ENCODE data around the gene SHROOM1. TPM values are rescaled to one million over a fixed set of nuclear protein-coding genes. Genes with fewer than 3 reads are reported as not detected.
A peak's percentile ranks its signal among the peaks of the same experiment; 100 is the strongest.

SHROOM1 gene
- total and polyA plus RNA-seq, 9 of the 15 experiments (the other 6 are each of a cell fraction or from before 2014, with no cell fraction given), result 0.44 to 26.5 (median 11.9) TPM

- TF ChIP-seq MAX (CRISPR knock-in tag; IDR thresholded peaks at IDR 0.05) (peak; percentile 62), SOX6 (IDR thresholded peaks at IDR 0.05) (no peak; the same call in 1 of the 2 replicates), GTF2F1 (IDR thresholded peaks at IDR 0.05; ENCODE audit: low read depth, low read length) (no peak), PHF20 (IDR thresholded peaks at IDR 0.05; ENCODE audit: partially characterized antibody) (peak; percentile 80), MXD1 (CRISPR knock-in tag; IDR thresholded peaks at IDR 0.05; ENCODE audit: borderline replicate concordance, poor library complexity, severe bottlenecking) (no peak), ILK (tag; IDR thresholded peaks at IDR 0.05; ENCODE audit: borderline replicate concordance, low read depth) (no peak), POLR2AphosphoS2 (IDR thresholded peaks at IDR 0.05; ENCODE audit: low read length) (no peak), SMARCE1 (IDR thresholded peaks at IDR 0.05) (no peak), CUX1 (CRISPR knock-in tag; IDR thresholded peaks at IDR 0.05) (no peak), ZBTB11 (CRISPR knock-in tag; IDR thresholded peaks at IDR 0.05) (no peak), ZFP30 (CRISPR knock-in tag; IDR thresholded peaks at IDR 0.05; ENCODE audit: borderline replicate concordance) (no peak), ZNF551 (CRISPR knock-in tag; IDR thresholded peaks at IDR 0.05) (no peak), BACH1 (tag; IDR thresholded peaks at IDR 0.05) (no peak), CHCHD3 (CRISPR knock-in tag; IDR thresholded peaks at IDR 0.05) (no peak), FOXM1 (IDR thresholded peaks at IDR 0.05; ENCODE audit: low read depth) (no peak), FOXM1 (CRISPR knock-in tag; IDR thresholded peaks at IDR 0.05; ENCODE audit: low read depth) (no peak), MAFF (IDR thresholded peaks at IDR 0.05; ENCODE audit: low read length) (no peak), TAL1 (IDR thresholded peaks at IDR 0.05) (no peak), MTF1 (CRISPR knock-in tag; IDR thresholded peaks at IDR 0.05; ENCODE audit: borderline replicate concordance) (no peak), U2AF2 (optimal IDR thresholded peaks at IDR 0.05; ENCODE audit: low read depth, low read length) (no peak)
These were observed at the start of gene SHROOM1 (continued) for GRCh38 chr5:132830436-132831094.

Data from K562 (cell line).